Measurements from ENCODE around the gene TLCD2.

The TLCD2 gene

DNA sequence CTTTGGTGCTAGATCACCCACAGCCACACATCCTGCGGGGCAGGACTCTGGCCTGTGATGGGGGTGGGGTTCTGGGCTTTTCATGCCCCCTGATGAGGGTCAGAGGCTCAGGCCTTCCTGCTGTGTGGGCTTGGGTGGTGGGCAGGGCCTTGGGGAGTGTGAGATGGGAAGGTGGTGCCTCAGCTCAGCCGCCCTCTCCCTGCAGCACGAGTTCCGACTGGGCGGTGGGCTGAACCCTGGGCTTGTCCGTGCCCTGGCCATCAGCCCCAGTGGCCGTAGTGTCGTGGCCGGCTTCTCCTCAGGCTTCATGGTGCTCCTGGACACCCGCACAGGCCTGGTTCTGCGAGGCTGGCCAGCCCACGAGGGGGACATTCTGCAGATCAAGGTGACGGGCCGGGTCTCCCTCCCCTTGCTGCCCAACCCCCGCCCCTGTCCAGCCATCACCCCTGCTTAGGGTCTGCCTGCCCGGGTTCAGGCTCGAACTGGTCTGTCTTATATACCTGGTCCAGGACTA, 25.7 kb upstream of the TLCD2 start:
- DNase-seq (ENCODE audit: low spot score): no peak

DNA sequence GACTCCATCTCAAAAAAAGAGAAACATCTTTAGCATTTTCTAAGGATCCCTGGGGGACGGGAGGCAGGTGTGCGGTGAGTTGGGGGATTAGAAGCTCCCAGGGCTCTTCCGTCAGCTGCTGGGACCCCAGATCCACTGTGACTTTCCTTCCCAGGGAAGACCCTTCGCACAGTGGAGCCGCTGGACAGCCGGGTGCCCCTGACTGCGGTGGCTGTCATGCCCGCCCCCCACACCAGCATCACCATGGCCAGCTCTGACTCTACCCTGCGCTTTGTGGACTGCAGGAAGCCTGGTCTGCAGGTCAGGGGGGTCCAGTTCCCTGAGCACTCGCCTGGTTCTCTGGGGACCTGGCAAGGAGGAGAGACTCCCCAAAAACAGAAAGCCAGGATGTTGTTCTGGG, 25.2 kb upstream of the TLCD2 start:
- DNase-seq (ENCODE audit: low spot score): no peak

DNA sequence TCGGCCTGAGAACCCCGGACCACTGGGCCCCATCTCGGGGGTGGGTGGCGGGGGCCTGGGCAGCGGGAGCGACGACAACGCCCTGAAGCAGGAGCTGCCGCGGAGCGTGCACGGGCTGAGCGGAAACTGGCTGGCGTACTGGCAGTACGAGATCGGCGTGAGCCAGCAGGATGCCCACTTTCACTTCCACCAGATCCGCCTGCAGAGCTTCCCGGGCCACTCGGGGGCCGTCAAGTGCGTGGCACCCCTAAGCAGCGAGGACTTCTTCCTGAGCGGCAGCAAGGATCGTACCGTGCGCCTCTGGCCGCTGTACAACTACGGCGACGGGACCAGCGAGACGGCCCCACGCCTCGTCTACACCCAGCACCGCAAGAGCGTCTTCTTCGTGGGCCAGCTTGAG, 23.6 kb upstream of the TLCD2 start:
- DNase-seq (ENCODE audit: low spot score): no peak

DNA sequence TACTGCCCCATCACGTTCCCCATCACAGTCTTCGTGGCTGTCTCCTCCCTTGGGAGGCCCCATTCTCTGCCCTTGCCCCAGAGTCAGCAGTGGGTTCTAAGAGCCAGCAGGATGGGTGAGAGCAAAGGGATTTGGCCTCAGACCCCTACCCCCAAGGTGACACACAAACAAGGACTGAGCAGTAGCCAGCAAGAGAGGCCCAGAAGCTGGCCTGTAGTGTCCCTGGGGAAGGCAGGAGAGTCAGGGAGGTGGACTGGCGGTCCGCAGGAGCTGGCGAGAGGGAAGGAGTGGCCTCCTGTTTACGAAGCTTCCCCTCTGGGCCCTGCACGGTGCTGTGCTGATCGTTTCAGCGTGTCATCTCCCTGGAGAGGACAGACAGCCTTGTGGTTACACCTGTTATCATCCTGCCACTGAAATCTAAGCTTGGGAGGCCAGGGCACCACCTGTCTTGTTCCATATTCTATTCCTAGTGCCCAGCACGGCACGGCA, 22.7 kb upstream of the TLCD2 start:
- no peak for DNase-seq (ENCODE audit: low spot score)

DNA sequence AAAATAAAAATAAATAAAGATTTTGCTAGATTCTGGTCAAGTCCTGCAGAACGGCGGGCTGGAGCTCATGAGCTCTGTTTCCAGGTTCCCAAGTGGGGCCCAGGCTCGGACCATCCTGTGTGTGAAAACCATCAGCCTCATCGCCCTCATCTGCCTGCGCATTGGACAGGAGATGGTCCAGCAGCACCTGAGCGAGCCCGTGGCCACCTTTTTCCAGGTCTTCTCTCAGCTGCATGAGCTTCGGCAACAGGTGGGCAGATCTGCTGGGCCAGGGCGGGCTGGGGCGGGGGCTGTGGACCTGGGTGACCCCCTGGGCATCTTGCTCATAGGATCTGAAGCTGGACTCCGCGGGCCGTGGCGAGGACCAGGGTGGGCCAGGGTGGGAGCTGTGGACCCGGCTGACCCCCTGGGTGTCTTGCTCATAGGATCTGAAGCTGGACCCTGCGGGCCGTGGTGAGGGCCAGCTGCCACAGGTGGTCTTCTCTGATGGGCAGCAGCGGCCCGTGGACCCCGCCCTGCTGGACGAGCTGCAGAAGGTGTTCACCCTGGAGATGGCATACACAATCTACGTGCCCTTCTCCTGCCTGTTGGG, 22.2 kb upstream of the TLCD2 start:
- DNase-seq (ENCODE audit: low spot score): no peak

DNA sequence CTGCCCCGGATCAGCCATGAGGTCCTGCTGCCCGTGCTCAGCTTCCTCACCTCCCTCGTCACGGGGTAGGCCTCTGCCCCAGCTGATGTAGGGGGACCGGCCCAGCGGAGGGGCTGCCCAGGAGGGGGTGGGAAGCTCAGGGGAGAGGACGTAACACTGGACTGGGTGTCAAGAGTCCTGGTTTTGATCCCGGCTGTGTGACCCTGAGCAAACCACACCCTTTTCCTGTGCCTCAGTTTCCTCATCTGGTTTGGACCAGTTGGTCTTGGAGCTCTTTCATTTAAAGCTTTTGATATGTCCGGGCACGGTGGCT, 21.0 kb upstream of the TLCD2 start:
- no peak for DNase-seq (ENCODE audit: low spot score)

DNA sequence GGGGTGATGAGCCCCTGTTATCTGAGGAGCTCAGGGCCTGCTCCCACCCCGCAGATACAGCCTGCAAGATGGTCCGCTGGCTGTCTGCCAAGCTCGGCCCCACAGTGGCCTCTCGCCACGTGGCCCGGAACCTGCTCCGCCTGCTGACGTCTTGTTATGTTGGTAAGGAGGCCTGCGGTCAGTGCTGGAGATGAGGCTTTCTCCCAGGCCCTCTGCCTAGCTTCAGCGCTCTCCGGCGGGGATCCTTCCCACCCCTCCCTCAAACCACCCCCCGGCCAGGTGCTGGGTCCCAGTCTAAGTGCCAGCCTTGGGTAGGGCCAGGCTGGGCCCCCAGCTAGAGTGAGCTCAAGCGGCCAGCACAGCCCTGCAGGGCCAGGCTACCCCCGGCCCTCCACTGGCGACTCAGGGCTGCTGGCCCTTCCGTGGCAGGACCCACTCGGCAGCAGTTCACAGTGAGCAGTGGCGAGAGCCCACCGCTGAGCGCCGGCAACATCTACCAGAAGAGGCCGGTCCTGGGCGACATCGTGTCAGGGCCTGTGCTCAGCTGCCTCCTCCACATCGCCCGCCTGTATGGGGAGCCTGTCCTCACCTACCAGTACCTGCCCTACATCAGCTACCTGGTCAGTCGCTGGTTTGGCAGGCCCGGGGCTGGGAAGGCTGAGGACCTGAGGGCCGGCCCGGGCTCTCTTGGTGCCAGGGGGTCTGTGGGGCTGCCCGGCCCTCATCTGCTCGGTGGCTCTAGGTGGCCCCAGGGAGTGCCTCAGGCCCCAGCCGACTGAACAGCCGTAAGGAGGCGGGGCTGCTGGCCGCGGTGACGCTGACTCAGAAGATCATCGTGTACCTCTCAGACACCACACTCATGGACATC, 20.4 kb upstream of the TLCD2 start:
- DNase-seq (ENCODE audit: low spot score): no peak

DNA sequence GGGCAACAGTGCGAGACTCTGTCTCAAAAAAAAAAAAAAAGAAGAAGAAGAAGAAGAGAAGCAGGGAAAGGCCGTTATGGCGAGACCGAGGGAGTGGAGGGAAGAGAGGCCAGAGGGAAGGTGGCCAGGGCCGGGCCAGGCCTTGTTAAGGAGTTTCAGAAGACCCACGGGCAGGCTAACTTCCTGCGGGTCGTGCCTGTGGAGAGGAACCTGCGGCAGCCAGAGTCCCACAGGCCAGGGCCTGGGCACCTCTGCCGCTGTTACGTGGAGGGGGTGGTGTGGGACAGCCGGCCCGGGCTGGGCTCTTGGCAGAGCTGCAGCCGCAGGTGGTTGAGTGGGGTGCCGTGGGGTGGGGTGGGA, 19.8 kb upstream of the TLCD2 start:
- DNase-seq (ENCODE audit: low spot score): no peak

DNA sequence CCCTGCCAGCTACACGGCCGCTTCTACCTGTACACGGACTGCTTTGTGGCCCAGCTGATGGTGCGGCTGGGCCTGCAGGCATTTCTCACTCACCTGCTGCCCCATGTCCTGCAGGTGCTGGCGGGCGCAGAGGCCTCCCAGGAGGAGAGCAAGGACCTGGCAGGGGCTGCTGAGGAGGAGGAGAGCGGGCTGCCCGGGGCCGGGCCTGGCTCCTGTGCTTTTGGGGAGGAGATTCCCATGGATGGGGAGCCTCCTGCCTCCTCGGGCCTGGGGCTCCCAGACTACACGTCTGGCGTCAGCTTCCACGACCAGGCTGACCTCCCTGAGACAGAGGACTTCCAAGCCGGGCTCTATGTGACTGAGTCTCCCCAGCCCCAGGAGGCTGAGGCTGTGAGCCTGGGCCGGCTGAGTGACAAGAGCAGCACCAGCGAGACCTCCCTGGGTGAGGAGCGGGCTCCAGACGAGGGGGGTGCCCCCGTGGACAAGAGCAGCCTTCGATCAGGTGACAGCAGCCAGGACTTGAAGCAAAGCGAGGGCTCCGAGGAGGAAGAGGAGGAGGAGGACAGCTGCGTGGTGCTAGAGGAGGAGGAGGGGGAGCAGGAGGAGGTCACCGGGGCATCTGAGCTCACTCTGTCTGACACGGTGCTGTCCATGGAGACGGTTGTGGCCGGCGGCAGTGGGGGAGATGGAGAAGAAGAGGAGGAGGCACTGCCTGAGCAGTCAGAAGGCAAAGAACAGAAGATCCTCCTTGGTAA, 17.9 kb upstream of the TLCD2 start:
- no peak for DNase-seq (ENCODE audit: low spot score)

DNA sequence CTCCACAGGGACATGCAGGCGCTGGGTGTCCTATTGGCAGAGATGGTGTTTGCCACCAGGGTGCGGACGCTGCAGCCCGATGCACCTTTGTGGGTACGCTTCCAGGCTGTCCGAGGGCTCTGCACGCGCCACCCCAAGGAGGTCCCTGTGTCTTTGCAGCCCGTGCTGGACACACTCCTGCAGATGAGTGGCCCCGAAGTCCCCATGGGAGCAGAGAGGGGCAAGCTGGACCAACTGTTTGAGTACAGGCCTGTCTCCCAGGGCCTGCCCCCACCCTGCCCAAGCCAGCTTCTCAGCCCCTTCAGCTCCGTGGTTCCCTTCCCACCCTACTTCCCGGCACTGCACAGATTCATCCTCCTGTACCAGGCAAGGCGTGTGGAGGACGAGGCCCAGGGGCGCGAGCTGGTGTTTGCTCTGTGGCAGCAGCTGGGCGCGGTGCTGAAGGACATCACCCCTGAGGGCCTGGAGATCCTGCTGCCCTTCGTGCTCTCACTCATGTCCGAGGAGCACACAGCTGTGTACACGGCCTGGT, 17.1 kb upstream of the TLCD2 start:
- DNase-seq (ENCODE audit: low spot score): no peak

DNA sequence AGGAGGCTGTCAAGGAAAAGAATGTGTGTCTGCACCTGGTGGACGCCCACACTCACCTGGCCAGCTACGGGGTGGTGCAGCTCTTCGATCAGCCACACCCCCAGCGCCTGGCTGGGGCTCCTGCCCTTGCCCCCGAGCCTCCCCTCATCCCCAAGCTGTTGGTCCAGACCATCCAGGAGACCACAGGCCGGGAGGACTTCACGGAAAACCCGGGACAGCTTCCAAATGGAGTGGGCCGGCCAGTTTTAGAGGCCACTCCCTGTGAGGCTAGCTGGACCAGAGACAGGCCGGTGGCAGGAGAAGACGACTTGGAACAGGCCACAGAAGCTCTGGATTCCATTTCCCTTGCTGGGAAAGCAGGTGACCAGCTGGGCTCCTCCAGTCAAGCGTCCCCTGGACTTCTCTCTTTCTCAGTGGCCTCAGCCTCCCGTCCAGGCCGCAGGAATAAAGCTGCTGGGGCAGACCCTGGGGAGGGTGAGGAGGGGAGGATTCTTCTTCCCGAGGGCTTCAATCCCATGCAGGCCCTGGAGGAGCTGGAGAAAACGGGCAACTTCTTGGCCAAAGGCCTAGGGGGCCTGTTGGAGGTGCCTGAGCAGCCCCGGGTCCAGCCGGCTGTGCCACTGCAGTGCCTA, 16.6 kb upstream of the TLCD2 start:
- DNase-seq (ENCODE audit: low spot score): no peak

DNA sequence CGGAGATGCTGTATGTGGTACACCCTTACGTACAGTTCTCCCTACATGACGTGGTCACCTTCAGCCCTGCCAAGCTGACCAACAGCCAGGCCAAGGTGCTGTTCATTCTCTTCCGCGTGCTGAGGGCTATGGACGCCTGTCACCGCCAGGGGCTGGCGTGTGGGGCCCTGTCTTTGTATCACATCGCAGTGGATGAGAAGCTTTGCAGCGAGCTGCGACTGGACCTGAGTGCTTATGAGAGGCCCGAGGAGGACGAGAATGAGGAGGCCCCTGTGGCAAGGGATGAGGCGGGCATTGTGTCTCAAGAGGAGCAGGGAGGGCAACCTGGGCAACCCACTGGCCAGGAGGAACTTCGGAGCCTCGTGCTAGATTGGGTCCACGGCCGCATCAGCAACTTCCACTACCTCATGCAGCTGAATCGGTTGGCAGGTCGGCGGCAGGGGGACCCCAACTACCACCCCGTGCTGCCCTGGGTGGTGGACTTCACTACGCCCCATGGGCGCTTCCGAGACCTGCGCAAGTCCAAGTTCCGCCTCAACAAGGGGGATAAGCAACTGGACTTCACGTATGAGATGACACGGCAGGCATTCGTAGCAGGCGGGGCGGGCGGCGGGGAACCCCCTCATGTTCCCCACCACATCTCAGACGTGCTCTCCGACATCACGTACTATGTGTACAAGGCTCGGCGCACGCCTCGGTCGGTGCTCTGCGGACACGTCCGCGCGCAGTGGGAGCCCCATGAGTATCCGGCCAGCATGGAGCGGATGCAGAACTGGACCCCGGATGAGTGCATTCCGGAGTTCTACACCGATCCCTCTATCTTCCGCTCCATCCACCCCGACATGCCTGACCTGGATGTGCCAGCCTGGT, 15.7 kb upstream of the TLCD2 start:
- no peak for DNase-seq (ENCODE audit: low spot score)

DNA sequence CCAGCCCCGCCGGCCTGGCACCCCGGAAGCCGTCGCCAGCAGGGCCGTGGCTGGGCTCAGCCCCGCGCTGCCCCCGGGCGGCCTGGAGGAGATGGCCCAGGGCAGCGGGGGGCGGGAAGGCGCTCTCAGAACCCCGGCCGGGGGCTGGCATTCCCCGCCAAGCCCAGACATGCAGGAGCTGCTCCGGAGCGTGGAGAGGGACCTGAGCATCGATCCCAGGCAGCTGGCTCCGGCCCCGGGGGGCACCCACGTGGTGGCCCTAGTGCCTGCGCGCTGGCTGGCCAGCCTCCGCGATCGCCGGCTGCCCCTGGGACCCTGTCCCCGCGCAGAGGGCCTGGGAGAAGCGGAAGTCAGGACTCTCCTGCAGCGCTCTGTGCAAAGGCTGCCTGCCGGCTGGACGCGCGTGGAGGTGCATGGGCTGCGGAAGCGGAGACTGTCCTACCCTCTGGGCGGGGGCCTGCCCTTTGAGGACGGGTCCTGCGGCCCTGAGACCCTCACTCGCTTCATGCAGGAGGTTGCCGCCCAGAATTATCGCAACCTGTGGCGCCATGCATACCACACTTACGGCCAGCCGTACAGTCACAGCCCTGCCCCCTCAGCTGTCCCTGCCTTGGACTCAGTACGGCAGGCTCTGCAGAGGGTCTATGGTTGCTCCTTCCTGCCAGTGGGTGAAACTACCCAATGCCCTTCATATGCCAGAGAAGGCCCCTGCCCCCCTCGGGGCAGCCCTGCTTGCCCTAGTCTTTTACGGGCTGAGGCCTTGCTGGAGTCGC, 14.9 kb upstream of the TLCD2 start:
- no peak for DNase-seq (ENCODE audit: low spot score)

DNA sequence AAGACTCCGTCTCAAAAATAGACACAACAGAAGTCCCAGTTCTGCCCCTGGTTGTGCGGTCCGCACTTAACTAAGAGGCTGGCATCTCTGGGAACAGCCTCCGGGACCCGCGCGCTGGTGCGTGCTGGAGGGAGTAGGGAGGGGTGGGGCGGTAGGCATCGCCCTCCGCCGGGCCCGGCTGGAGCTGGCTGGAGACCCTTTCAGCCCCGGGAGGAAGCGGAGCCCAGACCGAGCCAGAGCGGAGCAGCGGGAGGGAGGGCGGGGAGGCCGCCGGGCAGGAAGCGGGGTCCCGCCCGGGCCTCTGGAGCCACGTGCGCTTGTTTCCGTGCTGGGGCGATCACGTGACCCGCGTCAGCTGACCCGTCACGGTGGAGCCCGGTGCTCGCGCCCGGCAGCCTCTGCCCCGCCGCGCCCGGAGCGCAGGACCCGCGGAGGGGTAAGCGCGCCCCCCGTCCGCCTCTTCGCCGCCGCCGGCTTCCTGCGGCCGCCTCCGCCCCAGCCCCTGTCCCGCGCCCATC, 14.2 kb upstream of the TLCD2 start, which contains the start of gene WDR81:
TSS of gene WDR81 (plus strand) at position 354 of the 518 bp plus-strand sequence. CDS start 256 bp downstream, outside the sequence.
- DNase-seq (ENCODE audit: low spot score): peak; percentile 94

DNA sequence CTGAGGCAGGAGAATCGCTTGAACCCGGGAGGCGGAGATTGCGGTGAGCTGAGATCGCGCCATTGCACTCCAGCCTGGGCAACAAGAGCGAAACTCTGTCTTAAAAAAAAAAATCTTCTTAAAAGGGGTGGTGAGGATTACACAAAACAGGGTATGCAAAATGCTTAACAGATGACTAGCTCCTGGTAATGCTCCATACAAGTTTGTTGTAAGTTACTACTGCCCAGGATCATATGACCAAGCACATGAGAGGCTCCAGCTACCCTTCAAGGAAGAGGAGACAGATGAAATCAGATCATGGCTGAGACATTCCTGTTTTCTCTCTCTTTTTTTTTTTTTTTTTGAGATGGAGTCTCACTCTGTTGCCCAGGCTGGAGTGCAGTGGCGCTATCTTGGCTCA, 11.8 kb upstream of the TLCD2 start:
- peak; percentile 59 for DNase-seq (ENCODE audit: low spot score)

DNA sequence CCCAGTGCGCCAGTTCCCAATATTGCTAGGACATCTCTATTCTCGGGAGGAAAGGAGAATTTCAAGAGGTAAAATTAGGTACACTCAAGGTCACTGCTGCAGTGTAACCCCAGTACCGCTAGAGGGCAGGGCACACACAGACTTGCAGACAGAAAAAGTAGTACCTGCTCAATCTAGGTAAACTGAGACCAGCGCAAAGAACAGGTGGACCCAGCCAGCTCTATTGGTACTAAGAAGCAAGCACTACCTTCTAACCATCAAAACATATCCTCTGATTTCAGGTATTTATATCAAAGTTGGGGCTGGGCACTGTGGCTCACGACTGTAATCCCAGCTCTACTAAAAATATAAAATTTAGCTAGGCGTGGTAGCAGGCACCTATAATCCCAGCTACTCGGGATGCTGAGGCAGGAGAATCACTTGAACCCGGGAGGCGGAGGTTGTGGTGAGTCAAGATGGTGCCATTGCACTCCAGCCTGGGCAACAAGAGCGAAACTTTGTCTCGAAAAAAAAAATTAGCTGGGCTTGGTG, 10.7 kb upstream of the TLCD2 start:
- peak; percentile 58 for DNase-seq (ENCODE audit: low spot score)

DNA sequence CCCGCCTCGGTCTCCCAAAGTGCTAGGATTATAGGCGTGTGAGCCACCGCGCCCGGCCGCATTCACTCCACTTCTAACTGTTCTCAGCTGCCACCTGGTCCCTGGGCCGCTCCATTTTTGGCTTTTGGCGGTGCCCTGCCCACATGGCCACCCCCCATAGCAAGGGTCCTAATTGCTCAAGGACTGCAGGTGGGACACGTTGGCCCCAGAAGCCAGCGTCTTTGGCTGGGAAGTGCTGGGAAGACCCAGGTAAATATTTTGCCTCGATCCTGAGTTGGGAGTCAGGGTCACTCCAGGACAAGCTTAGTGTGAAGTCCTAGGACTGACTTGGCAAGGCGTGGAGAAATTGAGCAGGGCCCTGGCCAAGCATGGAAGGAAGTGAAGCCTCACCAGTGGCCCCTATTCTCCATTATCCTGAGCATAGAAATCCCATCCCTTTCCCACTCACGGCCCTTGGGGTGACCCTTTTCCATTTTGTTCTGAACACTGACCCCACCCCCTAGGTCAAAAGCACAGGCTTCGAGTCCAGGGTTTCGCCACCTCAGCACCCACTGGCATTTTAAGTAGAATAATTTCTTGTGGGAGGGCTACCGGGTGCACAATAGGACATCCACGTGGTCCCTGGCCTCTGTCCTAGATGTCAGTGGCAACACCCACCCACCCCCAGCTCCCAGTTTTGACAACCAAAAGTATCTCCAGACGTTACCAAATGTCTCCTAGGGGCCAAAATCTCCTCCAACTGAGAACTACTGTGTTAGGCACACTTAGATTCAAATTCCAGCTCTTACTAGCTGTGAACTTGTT, 8.4 kb upstream of the TLCD2 start:
- DNase-seq (ENCODE audit: low spot score): no peak

DNA sequence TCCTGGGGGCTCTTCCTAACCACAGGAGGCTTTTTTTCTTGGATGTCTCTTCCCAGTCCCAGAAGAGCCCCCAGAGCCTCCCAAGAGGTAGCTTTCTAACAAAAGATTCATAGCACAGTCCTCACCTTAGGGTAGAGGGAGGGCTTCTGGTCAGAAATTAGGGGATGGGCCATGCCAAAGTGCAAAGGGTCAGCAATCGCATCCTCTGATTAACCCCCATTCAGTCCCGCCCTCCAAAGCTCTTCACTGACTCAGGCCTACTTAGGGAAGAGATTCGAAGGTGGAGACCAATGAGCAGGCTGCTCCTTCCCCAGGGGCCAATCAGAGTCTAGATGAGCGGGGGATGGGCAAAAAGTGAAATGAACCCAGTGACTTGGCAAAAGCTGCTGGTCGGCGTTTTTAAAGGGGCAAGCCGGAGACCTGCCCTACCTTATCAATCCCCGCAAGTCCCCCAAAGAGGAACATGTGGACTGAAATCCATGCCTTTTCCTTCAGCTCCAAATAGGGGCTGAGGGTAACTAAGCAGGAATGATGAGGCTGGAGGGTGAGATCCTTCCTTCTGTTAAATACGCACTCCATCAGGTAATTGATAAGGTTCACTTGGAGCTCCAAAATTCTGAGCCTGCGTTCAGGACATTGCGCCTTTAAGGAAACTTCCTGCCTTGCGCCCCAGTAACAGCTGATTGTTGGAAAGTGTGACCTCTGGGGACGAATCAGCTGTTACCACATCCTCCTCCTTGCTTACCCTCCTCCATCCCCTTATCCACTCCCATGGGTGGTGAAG, 6.9 kb upstream of the TLCD2 start:
- peak; percentile 94 for DNase-seq (ENCODE audit: low spot score)

Data from GM03348 (cell line).